GM23248 (cell line): ENCODE measurements around the gene EFCAB6. TPM values are rescaled to one million over a fixed set of nuclear protein-coding genes. Genes with fewer than 3 reads are reported as not detected.

Source experiments
- DNase-seq: peaks from one replicate; pipeline ENCODE4 v3.0.0-alpha.2; 2015
- H2AFZ ChIP-seq: fragments of 200-600 bp; sonication (generic); 2 replicates; pipeline ENCODE4 v1.6.1; 2016; ENCODE audit warnings: antibody characterized with exemption
- H3F3A ChIP-seq: fragments of 200-600 bp; sonication (generic); 2 replicates; pipeline ENCODE4 v1.6.1; 2016; ENCODE audit warnings: mild to moderate bottlenecking, antibody characterized with exemption, mixed run types; ENCODE audit not compliant: insufficient read depth
- H3K27ac ChIP-seq: fragments of 200-600 bp; sonication (generic); 2 replicates; pipeline ENCODE4 v1.5.1; 2016; ENCODE audit warnings: mild to moderate bottlenecking
- H3K27me3 ChIP-seq: fragments of 200-600 bp; sonication (generic); replicated peaks from 2 replicates; pipeline ENCODE4 v1.6.1; 2016; ENCODE audit warnings: mild to moderate bottlenecking; ENCODE audit not compliant: insufficient read depth
- H3K36me3 ChIP-seq: fragments of 200-600 bp; sonication (generic); 2 replicates; pipeline ENCODE4 v1.6.1; 2016; ENCODE audit warnings: low read depth, mild to moderate bottlenecking
- H3K4me1 ChIP-seq: fragments of 200-600 bp; sonication (generic); 2 replicates; pipeline ENCODE4 v1.6.1; 2016; ENCODE audit warnings: mild to moderate bottlenecking; ENCODE audit not compliant: insufficient read depth
- H3K4me2 ChIP-seq: fragments of 200-600 bp; sonication (generic); one replicate; pipeline ENCODE4 v1.6.1; 2016; ENCODE audit warnings: mild to moderate bottlenecking; ENCODE audit not compliant: unreplicated experiment
- H3K4me3 ChIP-seq: fragments of 200-600 bp; sonication (generic); 2 replicates; pipeline ENCODE4 v1.5.1; 2016; ENCODE audit warnings: mild to moderate bottlenecking
- H3K79me2 ChIP-seq: fragments of 200-600 bp; sonication (generic); 2 replicates; pipeline ENCODE4 v1.6.1; 2016; ENCODE audit warnings: mild to moderate bottlenecking; ENCODE audit not compliant: insufficient read depth
- H3K9ac ChIP-seq: fragments of 200-600 bp; sonication (generic); 2 replicates; pipeline ENCODE4 v1.6.1; 2016; ENCODE audit warnings: mild to moderate bottlenecking
- H3K9me2 ChIP-seq: fragments of 200-600 bp; sonication (generic); 2 replicates; pipeline ENCODE4 v1.6.1; 2016; ENCODE audit warnings: mixed run types, mild to moderate bottlenecking, moderate library complexity; ENCODE audit not compliant: insufficient read depth
- H3K9me3 ChIP-seq: fragments of 200-600 bp; sonication (generic); one replicate; pipeline ENCODE4 v1.6.1; 2017; ENCODE audit warnings: low read depth
- H4K20me1 ChIP-seq: fragments of 200-600 bp; sonication (generic); 2 replicates; pipeline ENCODE4 v1.6.0; 2016; ENCODE audit not compliant: insufficient read depth
- EZH2 ChIP-seq: fragments of 200-600 bp; sonication (generic); IDR thresholded peaks from 2 replicates; pipeline ENCODE4 v1.6.1; 2018; ENCODE audit warnings: antibody characterized with exemption, mild to moderate bottlenecking; ENCODE audit not compliant: insufficient read depth, poor library complexity, severe bottlenecking
- EZH2phosphoT487 ChIP-seq: fragments of 200-600 bp; sonication (generic); IDR thresholded peaks from 2 replicates; pipeline ENCODE4 v1.6.1; 2018; ENCODE audit warnings: antibody characterized with exemption, moderate library complexity, mild to moderate bottlenecking, low read depth; ENCODE audit not compliant: insufficient read depth
- WGBS, 2 experiments: methylation state at CpG; one replicate each; pipeline ENCODE4 v1.1.6; 2015 to 2017; ENCODE audit warnings: low lambda C conversion rate in 2 of 2, low coverage in 1 of 2; ENCODE audit errors: missing lambda C conversion rate in 2 of 2; 5-methylcytosine and 5-hydroxymethylcytosine counted together
- in situ Hi-C: fragments of 300-500 bp; cut with MboI; formaldehyde crosslinking; loops from 2 replicates; pipeline ENCODE4 v1.15.0; 2020
- polyA plus RNA-seq: library from polyadenylated mRNA; unstranded; fragments of >200 nt; fragmentation: Nextera tagmentation; extraction: Ambion mirVana; gene quantifications from 2 replicates; pipeline ENCODE4 v1.2.1, GENCODE V29; 2016
- total RNA-seq: library from RNA; depleted of rRNA; stranded (reverse); fragments of >200 nt; shearing (Covaris generic); gene quantifications from 2 replicates; pipeline ENCODE4 v1.2.3, GENCODE V29; 2014

The EFCAB6 gene
- total and polyA plus RNA-seq, 2 experiments from 2014 or later: 1.5 to 2.1 TPM

- no peaks in the 10 kb centered on the region for H3K36me3 ChIP-seq
- TF ChIP-seq EZH2 (no peak), EZH2phosphoT487 (no peak)
- H3K9me2 ChIP-seq: no peaks in the 10 kb centered on the region
- H3K9me3 ChIP-seq: no peaks in the 10 kb centered on the region
- in situ Hi-C loops: no loop called here
- H2AFZ ChIP-seq: no peak overlapping the region
- no peak overlapping the region for H3K9ac ChIP-seq
- H3K4me1 ChIP-seq: no peaks in the 10 kb centered on the region
- no peak overlapping the region for H3K4me2 ChIP-seq
- H3F3A ChIP-seq: no peaks in the 10 kb centered on the region
- WGBS, 2 experiments: 58 to 59% methylated on average over 4 of the region's 4 CpGs
- H4K20me1 ChIP-seq: no peaks in the 10 kb centered on the region
- no peak overlapping the region for H3K27ac ChIP-seq
- H3K79me2 ChIP-seq: no peaks in the 10 kb centered on the region
- no peaks in the 10 kb centered on the region for H3K27me3 ChIP-seq
- DNase-seq: no peak
- H3K4me3 ChIP-seq: no peak overlapping the region
Measured at GRCh38 chr22:43711681-43712080, 100.4 kb downstream of the EFCAB6 start.

GRCh38 chr22:43707648-43708047 is 104.5 kb downstream of the EFCAB6 start:
- H3K79me2 ChIP-seq: no peaks in the 10 kb centered on the region

GRCh38 chr22:43706571-43707328 is 105.4 kb downstream of the EFCAB6 start:
- DNase-seq: no peak
- no peaks in the 10 kb centered on the region for H3K4me1 ChIP-seq
- no peaks in the 10 kb centered on the region for H4K20me1 ChIP-seq
- TF ChIP-seq EZH2 (no peak), EZH2phosphoT487 (no peak)
- no peak overlapping the region for H3K4me3 ChIP-seq
- no peaks in the 10 kb centered on the region for H3K9me2 ChIP-seq
- no peaks in the 10 kb centered on the region for H3K79me2 ChIP-seq
- H3K9ac ChIP-seq: no peak overlapping the region
- no peaks in the 10 kb centered on the region for H3K36me3 ChIP-seq
- no peak overlapping the region for H3K4me2 ChIP-seq
- H3K9me3 ChIP-seq: no peaks in the 10 kb centered on the region
- 45 to 50% methylated on average over 4 of the region's 4 CpGs for WGBS, 2 experiments
- in situ Hi-C loops: no loop called here
- H3K27me3 ChIP-seq: no peaks in the 10 kb centered on the region
- H3F3A ChIP-seq: no peaks in the 10 kb centered on the region
- H3K27ac ChIP-seq: no peak overlapping the region
- no peak overlapping the region for H2AFZ ChIP-seq

More at GRCh38 chr22:43707648-43708047, 104.5 kb downstream of the EFCAB6 start:
- no peak overlapping the region for H3K27ac ChIP-seq
- WGBS, 2 experiments: 77 to 79% methylated on average over 3 of the region's 3 CpGs
- no peaks in the 10 kb centered on the region for H4K20me1 ChIP-seq
- H3K9ac ChIP-seq: no peak overlapping the region
- no peaks in the 10 kb centered on the region for H3K9me3 ChIP-seq
- H3K9me2 ChIP-seq: no peaks in the 10 kb centered on the region
- H2AFZ ChIP-seq: no peak overlapping the region
- in situ Hi-C loops: no loop called here
- peak; percentile 24 for DNase-seq
- H3K27me3 ChIP-seq: no peaks in the 10 kb centered on the region
- no peak for TF ChIP-seq EZH2phosphoT487
- no peak for TF ChIP-seq EZH2
- no peak overlapping the region for H3K4me2 ChIP-seq
- no peaks in the 10 kb centered on the region for H3K4me1 ChIP-seq
- H3K36me3 ChIP-seq: no peaks in the 10 kb centered on the region
- no peaks in the 10 kb centered on the region for H3F3A ChIP-seq
- no peak overlapping the region for H3K4me3 ChIP-seq

GRCh38 chr22:43706151-43706550 is 106.0 kb downstream of the EFCAB6 start:
- no peak overlapping the region for H3K4me3 ChIP-seq
- H3K27me3 ChIP-seq: no peaks in the 10 kb centered on the region
- H3K9me3 ChIP-seq: no peaks in the 10 kb centered on the region
- no peak overlapping the region for H3K4me2 ChIP-seq
- H3K36me3 ChIP-seq: no peaks in the 10 kb centered on the region
- no peaks in the 10 kb centered on the region for H3K4me1 ChIP-seq
- H3K79me2 ChIP-seq: no peaks in the 10 kb centered on the region
- H3K27ac ChIP-seq: no peak overlapping the region
- in situ Hi-C loops: no loop called here
- H3K9ac ChIP-seq: no peak overlapping the region
- TF ChIP-seq EZH2 (no peak), EZH2phosphoT487 (no peak)
- 60 to 67% methylated on average over 3 of the region's 3 CpGs for WGBS, 2 experiments
- no peak for DNase-seq
- H3K9me2 ChIP-seq: no peaks in the 10 kb centered on the region
- H4K20me1 ChIP-seq: no peaks in the 10 kb centered on the region
- no peak overlapping the region for H2AFZ ChIP-seq
- H3F3A ChIP-seq: no peaks in the 10 kb centered on the region
